Measurements from ENCODE around the gene NAPB.

DNA sequence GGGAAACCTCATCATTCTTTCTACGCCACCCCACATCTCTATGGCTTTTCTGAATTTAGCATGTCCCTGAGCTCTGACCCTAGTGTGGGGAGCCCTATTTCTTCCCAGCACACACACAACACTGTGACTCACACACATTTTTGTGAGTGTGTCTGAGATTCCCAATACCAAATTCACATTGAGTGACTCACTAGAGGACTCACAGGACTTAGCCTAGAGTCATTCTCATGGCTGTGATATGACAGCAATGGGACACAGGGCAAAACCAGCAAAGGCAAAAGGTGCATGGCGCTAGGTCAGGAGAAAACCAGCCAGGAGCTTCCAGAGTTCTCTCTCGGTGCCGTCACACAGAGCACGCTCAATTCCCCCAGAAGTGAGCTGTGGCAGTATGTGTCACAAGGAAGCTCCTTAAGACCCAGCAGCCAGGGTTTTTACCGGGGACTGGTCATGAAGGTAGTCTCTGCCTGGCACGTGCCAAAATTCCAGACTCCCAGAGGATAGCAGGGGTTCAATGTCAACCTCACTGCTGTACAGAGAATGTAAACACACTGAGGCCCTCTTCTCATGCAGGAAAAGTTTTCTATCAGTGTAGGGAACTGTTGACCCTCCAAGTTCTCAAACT, 24.4 kb upstream of the NAPB start:
- TF ChIP-seq YY1 (IDR thresholded peaks at IDR 0.05; ENCODE audit: low read depth, low read length): no peak
- no peak for TF ChIP-seq JUN (IDR thresholded peaks at IDR 0.05; ENCODE audit: low read depth, low read length)
- TF ChIP-seq, protein P1, sequence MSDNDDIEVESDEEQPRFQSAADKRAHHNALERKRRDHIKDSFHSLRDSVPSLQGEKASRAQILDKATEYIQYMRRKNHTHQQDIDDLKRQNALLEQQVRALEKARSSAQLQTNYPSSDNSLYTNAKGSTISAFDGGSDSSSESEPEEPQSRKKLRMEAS (IDR thresholded peaks at IDR 0.05): no peak
- no peak for TF ChIP-seq POLR2A (IDR thresholded peaks at IDR 0.05; ENCODE audit: control extremely low read depth in 1 of 2, low read depth in 2 of 2, low read length in 2 of 2)
- no peak for TF ChIP-seq EP300 (IDR thresholded peaks at IDR 0.05; ENCODE audit: borderline replicate concordance in 1 of 2, low read depth in 2 of 2, low read length in 2 of 2)
- TF ChIP-seq, protein P2, sequence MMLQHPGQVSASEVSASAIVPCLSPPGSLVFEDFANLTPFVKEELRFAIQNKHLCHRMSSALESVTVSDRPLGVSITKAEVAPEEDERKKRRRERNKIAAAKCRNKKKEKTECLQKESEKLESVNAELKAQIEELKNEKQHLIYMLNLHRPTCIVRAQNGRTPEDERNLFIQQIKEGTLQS (IDR thresholded peaks at IDR 0.05; ENCODE audit: insufficient read depth, low read depth, low read length): no peak
- TF ChIP-seq EZH2 (IDR thresholded peaks at IDR 0.05; ENCODE audit: low read depth, low read length, severe bottlenecking): no peak
- TF ChIP-seq TCF12 (IDR thresholded peaks at IDR 0.05; ENCODE audit: low read depth, low read length): no peak
- TF ChIP-seq HDAC2 (IDR thresholded peaks at IDR 0.05; ENCODE audit: borderline replicate concordance in 1 of 2, low read depth in 2 of 2, low read length in 2 of 2): no peak
- TF ChIP-seq ASH2L (IDR thresholded peaks at IDR 0.05; ENCODE audit: low read length): no peak
- TF ChIP-seq CEBPB (IDR thresholded peaks at IDR 0.05; ENCODE audit: low read depth, low read length): no peak
- TF ChIP-seq SP1 (IDR thresholded peaks at IDR 0.05; ENCODE audit: low read depth, low read length): no peak
- TF ChIP-seq, protein P3, sequence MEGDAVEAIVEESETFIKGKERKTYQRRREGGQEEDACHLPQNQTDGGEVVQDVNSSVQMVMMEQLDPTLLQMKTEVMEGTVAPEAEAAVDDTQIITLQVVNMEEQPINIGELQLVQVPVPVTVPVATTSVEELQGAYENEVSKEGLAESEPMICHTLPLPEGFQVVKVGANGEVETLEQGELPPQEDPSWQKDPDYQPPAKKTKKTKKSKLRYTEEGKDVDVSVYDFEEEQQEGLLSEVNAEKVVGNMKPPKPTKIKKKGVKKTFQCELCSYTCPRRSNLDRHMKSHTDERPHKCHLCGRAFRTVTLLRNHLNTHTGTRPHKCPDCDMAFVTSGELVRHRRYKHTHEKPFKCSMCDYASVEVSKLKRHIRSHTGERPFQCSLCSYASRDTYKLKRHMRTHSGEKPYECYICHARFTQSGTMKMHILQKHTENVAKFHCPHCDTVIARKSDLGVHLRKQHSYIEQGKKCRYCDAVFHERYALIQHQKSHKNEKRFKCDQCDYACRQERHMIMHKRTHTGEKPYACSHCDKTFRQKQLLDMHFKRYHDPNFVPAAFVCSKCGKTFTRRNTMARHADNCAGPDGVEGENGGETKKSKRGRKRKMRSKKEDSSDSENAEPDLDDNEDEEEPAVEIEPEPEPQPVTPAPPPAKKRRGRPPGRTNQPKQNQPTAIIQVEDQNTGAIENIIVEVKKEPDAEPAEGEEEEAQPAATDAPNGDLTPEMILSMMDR (IDR thresholded peaks at IDR 0.05; ENCODE audit: control extremely low read depth in 1 of 3, insufficient read depth in 1 of 3, low read depth in 1 of 3, low read length in 3 of 3): no peak
